Suppressor macrophage treated with lipopolysaccharide for 4 hours (primary cell): ENCODE results near the gene CDIP1.
"Not testable (repeated sequence)": the region's sequence is repeated elsewhere in the genome, so short reads cannot be mapped to it uniquely, and the experiment has no call there.

Source experiments
- DNase-seq: peaks from one replicate; pipeline ENCODE4 v3.0.0-alpha.2; 2020

CDIP1 gene

GRCh38 chr16:4538350-4539235, at the start of gene CDIP1:
TSS of gene CDIP1 (minus strand) at chr16:4538773. CDS start at chr16:4514130, 24,643 bp downstream.
- peak; percentile 99 for DNase-seq

GRCh38 chr16:4586291-4586690, 47.7 kb upstream of the CDIP1 start:
- no peak for DNase-seq

- DNase-seq, result peak; percentile 45
Observed at GRCh38 chr16:4583906-4584305, 45.3 kb upstream of the CDIP1 start.

- DNase-seq, result no peak
Observed at GRCh38 chr16:4580250-4580649, 41.7 kb upstream of the CDIP1 start.

- no peak for DNase-seq
Observed at GRCh38 chr16:4578961-4579530, 40.5 kb upstream of the CDIP1 start.

GRCh38 chr16:4576008-4576407, 37.4 kb upstream of the CDIP1 start:
- no peak for DNase-seq

GRCh38 chr16:4574919-4575705, 36.5 kb upstream of the CDIP1 start:
- no peak for DNase-seq

- DNase-seq, result not testable (repeated sequence)
Observed at GRCh38 chr16:4573926-4574325, 35.4 kb upstream of the CDIP1 start.

GRCh38 chr16:4572715-4573114, 34.1 kb upstream of the CDIP1 start:
- DNase-seq, result peak; percentile 49

- no peak for DNase-seq
Observed at GRCh38 chr16:4570688-4571321, 32.2 kb upstream of the CDIP1 start.

GRCh38 chr16:4570086-4570485, 31.5 kb upstream of the CDIP1 start:
- DNase-seq, result peak; percentile 9

GRCh38 chr16:4566144-4566543, 27.6 kb upstream of the CDIP1 start:
- no peak for DNase-seq

GRCh38 chr16:4564661-4565267, 26.2 kb upstream of the CDIP1 start:
- DNase-seq, result no peak

GRCh38 chr16:4561596-4561995, 23.0 kb upstream of the CDIP1 start:
- no peak for DNase-seq

- DNase-seq, result no peak
Observed at GRCh38 chr16:4557973-4558372, 19.4 kb upstream of the CDIP1 start.

- DNase-seq, result no peak
Observed at GRCh38 chr16:4556580-4556979, 18.0 kb upstream of the CDIP1 start.

- no peak for DNase-seq
Observed at GRCh38 chr16:4556112-4556511, 17.5 kb upstream of the CDIP1 start, which contains the start of gene C16orf96. TSS of gene C16orf96 (plus strand) at chr16:4556340. CDS start at chr16:4556490, 150 bp downstream.

GRCh38 chr16:4552541-4552940, 14.0 kb upstream of the CDIP1 start:
- DNase-seq, result no peak

GRCh38 chr16:4550591-4550990, 12.0 kb upstream of the CDIP1 start:
- no peak for DNase-seq

GRCh38 chr16:4548124-4548523, 9.6 kb upstream of the CDIP1 start:
- DNase-seq, result no peak

GRCh38 chr16:4544473-4544872, 5.9 kb upstream of the CDIP1 start:
- no peak for DNase-seq

GRCh38 chr16:4539716-4540284, 1.2 kb upstream of the CDIP1 start:
- DNase-seq, result no peak
